ENCODE results near the gene FBXW11.

DNA sequence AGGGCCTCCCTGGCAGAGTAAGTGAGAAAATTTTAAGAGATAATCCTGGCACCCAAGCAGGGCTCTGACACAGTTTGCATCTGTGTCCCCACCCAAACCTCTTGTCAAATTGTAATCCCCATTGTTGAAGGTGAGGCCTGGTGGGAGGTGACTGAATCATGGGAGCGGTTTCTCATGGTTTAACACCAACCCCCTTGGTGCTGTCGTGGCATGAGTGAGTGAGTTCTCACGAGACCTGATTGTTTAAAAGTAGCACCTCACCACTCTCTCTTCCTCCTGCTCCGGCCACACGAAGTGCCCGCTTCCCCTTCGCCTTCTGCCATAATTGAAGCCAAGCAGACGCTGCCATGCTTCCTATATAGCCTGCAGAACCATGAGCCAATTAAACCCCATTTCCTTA lies 80.1 kb downstream of the FBXW11 start:
- TF ChIP-seq POLR2A (IDR thresholded peaks at IDR 0.05): no peak
- TF ChIP-seq, protein P1, sequence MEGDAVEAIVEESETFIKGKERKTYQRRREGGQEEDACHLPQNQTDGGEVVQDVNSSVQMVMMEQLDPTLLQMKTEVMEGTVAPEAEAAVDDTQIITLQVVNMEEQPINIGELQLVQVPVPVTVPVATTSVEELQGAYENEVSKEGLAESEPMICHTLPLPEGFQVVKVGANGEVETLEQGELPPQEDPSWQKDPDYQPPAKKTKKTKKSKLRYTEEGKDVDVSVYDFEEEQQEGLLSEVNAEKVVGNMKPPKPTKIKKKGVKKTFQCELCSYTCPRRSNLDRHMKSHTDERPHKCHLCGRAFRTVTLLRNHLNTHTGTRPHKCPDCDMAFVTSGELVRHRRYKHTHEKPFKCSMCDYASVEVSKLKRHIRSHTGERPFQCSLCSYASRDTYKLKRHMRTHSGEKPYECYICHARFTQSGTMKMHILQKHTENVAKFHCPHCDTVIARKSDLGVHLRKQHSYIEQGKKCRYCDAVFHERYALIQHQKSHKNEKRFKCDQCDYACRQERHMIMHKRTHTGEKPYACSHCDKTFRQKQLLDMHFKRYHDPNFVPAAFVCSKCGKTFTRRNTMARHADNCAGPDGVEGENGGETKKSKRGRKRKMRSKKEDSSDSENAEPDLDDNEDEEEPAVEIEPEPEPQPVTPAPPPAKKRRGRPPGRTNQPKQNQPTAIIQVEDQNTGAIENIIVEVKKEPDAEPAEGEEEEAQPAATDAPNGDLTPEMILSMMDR (IDR thresholded peaks at IDR 0.05): no peak
